ENCODE measurements around the gene GDPD3.

DNA sequence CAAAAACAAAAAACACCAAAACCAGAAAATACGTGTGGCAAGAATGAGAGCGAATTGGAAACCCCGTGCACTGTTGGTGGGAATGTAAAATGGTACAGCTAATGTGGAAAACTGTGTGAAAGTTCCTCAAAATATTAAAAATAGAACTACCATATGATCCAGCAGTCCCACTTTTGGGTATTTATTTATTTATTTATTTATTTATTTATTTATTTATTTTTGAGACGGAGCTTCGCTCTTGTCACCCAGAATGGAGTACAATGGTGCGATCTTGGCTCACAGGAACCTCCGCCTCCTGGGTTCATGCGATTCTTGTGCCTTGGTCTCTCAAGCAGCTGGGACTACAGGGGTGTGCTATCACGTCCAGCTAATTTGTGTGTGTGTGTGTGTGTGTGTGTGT lies 39.2 kb upstream of the GDPD3 start:
- TF ChIP-seq, protein P1, sequence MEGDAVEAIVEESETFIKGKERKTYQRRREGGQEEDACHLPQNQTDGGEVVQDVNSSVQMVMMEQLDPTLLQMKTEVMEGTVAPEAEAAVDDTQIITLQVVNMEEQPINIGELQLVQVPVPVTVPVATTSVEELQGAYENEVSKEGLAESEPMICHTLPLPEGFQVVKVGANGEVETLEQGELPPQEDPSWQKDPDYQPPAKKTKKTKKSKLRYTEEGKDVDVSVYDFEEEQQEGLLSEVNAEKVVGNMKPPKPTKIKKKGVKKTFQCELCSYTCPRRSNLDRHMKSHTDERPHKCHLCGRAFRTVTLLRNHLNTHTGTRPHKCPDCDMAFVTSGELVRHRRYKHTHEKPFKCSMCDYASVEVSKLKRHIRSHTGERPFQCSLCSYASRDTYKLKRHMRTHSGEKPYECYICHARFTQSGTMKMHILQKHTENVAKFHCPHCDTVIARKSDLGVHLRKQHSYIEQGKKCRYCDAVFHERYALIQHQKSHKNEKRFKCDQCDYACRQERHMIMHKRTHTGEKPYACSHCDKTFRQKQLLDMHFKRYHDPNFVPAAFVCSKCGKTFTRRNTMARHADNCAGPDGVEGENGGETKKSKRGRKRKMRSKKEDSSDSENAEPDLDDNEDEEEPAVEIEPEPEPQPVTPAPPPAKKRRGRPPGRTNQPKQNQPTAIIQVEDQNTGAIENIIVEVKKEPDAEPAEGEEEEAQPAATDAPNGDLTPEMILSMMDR (IDR thresholded peaks at IDR 0.05; ENCODE audit: borderline replicate concordance, extremely low read depth, low read length, poor library complexity, severe bottlenecking), result no peak
- no peak for TF ChIP-seq EZH2 (IDR thresholded peaks at IDR 0.05; ENCODE audit: borderline replicate concordance, low read depth, low read length, severe bottlenecking)

Measured in DND-41 (cell line).